ENCODE data around the gene CD160.

DNA sequence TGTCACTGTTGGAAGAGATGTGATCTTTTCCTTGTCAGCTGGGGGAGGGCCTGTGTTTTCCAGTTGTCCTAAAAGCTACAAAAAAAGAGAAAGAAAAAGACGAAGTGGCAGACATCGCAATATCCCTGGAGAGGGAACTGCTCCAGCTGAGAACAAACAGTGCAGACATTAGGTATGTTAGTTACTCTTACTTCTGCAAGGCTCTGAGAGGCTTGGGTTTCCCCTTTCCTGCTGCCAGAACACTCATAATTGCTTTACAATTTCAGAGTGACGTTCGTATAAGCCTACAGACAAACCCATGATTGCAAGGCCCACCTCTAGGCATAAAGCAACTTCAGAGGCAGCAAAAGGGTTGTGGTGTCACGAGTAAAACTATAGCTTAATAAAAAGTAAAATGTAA, 31.1 kb downstream of the CD160 start:
- TF ChIP-seq CTCF (IDR thresholded peaks at IDR 0.05 in 2 of 3, conservative IDR thresholded peaks at IDR 0.05 in 1 of 3; ENCODE audit: control insufficient read depth in 2 of 3, extremely low read depth in 1 of 3, insufficient read depth in 1 of 3, low read depth in 3 of 3, low read length in 3 of 3) (no peak), RCOR1 (conservative IDR thresholded peaks at IDR 0.05; ENCODE audit: low read depth, low read length) (no peak), POLR2A (IDR thresholded peaks at IDR 0.05; ENCODE audit: low read depth, low read length) (no peak), TCF3 (IDR thresholded peaks at IDR 0.05; ENCODE audit: borderline replicate concordance, insufficient read depth, low read depth, low read length) (no peak), POLR2AphosphoS5 (IDR thresholded peaks at IDR 0.05; ENCODE audit: low read length) (no peak), IRF3 (IDR thresholded peaks at IDR 0.05) (no peak), CBX3 (IDR thresholded peaks at IDR 0.05; ENCODE audit: borderline replicate concordance, low read depth) (no peak), BCLAF1 (IDR thresholded peaks at IDR 0.05) (no peak), SRF (IDR thresholded peaks at IDR 0.05; ENCODE audit: low read depth in 2 of 2, low read length in 2 of 2) (no peak), EP300 (IDR thresholded peaks at IDR 0.05; ENCODE audit: borderline replicate concordance in 1 of 2, control insufficient read depth in 1 of 2, low read depth in 2 of 2, low read length in 2 of 2) (no peak), EZH2 (IDR thresholded peaks at IDR 0.05; ENCODE audit: borderline replicate concordance, control insufficient read depth, low read depth, low read length) (no peak)

All from GM12878 (cell line).